Measurements from ENCODE around the gene LCTL.

The LCTL gene

DNA sequence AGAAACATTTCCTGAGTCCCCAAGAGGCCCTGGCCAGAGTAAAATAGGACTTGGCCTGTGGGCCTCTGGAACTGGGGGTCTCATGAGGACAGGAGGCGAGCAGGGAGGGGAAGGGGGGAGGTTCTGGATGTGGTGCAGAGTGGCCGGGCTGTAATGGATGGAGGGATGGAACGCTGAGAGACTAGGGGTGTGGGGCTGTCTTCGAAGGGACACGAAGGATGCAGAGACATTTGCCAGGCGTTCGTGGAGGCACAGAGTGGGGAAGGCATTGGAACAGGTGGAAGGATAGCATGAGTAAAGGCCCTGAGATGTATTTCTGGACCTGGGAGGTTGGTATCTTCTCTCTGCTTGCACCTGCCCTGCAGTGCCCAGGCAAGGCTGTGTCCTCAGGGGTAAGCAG, 2.1 kb upstream of the LCTL start:
- TF ChIP-seq, protein P1, sequence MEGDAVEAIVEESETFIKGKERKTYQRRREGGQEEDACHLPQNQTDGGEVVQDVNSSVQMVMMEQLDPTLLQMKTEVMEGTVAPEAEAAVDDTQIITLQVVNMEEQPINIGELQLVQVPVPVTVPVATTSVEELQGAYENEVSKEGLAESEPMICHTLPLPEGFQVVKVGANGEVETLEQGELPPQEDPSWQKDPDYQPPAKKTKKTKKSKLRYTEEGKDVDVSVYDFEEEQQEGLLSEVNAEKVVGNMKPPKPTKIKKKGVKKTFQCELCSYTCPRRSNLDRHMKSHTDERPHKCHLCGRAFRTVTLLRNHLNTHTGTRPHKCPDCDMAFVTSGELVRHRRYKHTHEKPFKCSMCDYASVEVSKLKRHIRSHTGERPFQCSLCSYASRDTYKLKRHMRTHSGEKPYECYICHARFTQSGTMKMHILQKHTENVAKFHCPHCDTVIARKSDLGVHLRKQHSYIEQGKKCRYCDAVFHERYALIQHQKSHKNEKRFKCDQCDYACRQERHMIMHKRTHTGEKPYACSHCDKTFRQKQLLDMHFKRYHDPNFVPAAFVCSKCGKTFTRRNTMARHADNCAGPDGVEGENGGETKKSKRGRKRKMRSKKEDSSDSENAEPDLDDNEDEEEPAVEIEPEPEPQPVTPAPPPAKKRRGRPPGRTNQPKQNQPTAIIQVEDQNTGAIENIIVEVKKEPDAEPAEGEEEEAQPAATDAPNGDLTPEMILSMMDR (IDR thresholded peaks at IDR 0.05; ENCODE audit: insufficient read depth, low read depth, low read length, missing control alignments): no peak
- no peak overlapping the region for H3K4me3 ChIP-seq (ENCODE audit: low read depth, low read length)
- no peak for DNase-seq (ENCODE audit: low read depth)

DNA sequence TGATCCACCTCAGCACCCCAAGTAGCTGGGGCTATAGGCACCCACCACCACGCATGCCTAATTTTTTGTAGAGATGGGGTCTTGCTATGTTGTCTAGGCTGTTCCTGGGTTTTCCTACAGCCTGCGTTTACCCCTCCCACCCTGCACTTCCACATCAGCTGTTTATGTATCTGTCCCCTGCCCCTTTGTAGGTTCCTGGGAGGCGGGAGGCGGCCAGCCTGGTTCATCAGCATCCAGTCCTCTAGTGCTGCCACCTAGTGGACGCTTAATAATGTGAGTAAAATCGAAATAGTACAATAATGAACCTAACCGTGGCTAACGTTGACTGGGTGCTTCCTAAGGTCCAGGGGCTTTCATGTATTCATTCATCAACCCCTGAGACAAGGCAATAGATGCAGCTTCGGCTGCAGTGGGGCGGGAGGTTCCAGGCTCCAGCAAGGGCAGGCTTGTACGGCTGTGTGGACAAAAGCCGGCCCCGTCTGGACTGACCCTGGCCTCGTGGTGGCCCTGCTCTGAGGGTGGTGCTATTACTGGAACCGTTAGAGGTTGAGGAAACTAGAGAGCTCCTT, 1.2 kb upstream of the LCTL start:
- TF ChIP-seq, protein P1 (IDR thresholded peaks at IDR 0.05; ENCODE audit: insufficient read depth, low read depth, low read length, missing control alignments): peak; percentile 53
- no peak overlapping the region for H3K4me3 ChIP-seq (ENCODE audit: low read depth, low read length)
- DNase-seq (ENCODE audit: low read depth): peak; percentile 76

DNA sequence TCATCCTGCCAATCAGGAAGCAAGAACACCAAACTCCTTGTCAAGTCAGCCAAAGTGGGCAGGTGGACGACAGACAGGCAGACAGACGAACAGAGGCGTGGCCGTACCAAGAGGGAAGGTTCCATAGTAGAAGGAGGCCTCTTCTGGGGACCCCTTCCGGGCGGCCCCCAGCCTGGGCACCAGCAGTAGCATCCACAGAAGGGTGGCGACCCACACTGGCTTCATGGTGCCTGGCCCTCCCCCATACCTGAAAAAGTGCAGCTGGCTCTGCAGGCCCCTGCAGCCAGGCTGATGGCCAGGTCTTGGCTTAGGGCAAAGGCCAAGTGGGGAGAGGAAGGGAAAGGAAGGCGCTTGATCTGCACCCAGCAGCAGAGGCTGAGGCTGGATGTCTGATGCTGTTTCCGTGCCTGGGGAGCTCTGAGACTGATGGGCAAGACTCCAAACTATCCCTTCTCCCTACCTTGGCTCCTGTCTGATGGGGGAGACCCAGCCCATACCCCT, 607 bp downstream of the LCTL start:
- TF ChIP-seq, protein P1 (IDR thresholded peaks at IDR 0.05; ENCODE audit: insufficient read depth, low read depth, low read length, missing control alignments): no peak
- H3K4me3 ChIP-seq (ENCODE audit: low read depth, low read length): no peak overlapping the region
- no peak for DNase-seq (ENCODE audit: low read depth)

DNA sequence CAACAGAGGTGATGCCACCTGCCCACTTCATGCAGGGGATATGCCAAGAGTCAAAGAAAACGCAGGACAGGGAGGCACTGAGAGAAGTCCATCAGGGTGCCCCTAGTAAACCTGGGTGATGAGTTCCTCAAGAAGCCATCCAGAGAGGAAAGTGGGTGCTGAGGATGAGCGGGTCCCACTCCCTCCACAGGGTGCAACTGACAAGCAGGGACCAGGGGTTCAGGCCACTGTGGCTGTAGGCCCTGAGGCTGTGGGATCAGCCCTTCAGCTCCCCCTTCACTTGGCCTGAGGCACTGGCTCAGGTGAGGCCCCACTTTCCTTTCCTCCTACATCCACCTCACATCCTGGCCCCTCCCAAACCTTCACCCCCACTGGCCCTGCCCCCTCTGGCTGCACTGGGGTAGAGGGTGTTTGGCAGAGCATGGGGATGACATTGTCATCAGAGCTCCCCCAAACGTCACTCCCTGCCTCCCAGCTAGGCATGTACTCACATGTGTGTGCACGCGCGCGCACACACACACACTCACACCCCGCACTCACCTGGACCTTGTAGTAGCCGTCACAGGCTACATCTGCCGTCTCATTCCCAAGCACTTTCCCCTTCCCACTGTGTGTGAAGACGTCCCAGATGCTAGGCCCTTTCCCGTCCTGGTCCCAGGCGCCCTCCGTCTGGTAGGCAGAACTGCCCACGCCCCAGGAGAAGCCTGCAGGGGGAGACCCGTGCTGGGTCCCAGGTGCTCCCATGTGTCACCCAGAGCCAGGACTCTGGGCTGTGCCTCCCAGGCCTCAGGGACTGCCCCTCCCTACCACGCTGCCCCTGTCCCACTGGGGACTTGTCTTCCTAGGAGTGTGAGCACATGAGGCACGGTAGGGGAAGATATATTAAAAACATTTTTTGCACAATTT, 1.4 kb downstream of the LCTL start:
- TF ChIP-seq, protein P1 (IDR thresholded peaks at IDR 0.05; ENCODE audit: insufficient read depth, low read depth, low read length, missing control alignments): no peak
- DNase-seq (ENCODE audit: low read depth): no peak
- no peak overlapping the region for H3K4me3 ChIP-seq (ENCODE audit: low read depth, low read length)

DNA sequence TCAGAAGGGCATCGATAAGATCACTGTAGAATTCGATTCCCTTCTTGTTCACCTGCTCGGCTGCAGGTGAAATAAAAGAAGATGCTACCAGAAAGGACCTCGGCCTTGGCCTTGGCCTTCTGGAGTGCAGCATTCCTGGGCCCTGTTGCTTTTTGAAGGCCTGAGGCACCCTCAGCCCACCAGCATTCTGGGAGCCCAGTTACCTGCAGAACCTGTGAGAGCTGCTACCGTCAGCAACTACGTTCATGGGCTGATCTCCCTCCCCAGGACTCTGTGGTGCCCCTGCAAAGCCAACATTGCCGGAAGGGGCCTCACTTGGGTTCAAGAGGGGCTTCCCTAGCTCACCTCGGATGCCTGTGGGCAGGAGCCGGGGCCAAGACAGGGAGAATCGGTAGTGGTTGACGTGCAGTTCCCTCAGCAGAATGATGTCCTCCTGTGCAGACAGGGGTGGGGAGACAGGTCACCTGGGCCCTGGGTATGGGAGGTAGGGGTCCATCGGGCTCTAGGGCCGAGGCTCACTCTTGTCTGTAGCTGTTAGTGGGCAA, 2.2 kb downstream of the LCTL start:
- no peak for DNase-seq (ENCODE audit: low read depth)
- no peak overlapping the region for H3K4me3 ChIP-seq (ENCODE audit: low read depth, low read length)
- TF ChIP-seq, protein P1 (IDR thresholded peaks at IDR 0.05; ENCODE audit: insufficient read depth, low read depth, low read length, missing control alignments): no peak

DNA sequence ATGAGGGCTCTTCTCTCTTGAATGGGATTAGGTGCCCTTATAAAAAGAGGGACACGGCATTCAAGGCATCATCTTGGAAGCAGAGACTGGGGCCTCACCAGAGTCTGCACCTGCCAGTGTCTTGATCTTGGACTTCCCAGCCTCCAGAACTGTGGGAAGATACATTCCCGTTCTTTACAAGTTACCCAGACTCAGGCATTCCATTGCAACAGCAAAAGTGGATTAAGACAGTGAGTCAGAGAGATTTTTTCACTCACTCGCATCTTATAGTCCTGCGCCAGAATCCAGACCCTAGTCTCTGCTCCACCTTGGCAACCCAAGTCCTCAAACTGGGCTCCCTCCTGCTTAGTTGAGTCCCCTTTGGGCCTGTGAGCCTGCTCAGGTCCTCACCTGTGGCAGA, 2.7 kb downstream of the LCTL start:
- TF ChIP-seq, protein P1 (IDR thresholded peaks at IDR 0.05; ENCODE audit: insufficient read depth, low read depth, low read length, missing control alignments): no peak
- no peak overlapping the region for H3K4me3 ChIP-seq (ENCODE audit: low read depth, low read length)
- no peak for DNase-seq (ENCODE audit: low read depth)
